HEK293 (cell line): Measurements from ENCODE around the gene CABP1.

Experiments used
- CTCF ChIP-seq: fragments of 450-650 bp; formaldehyde crosslinking; IDR thresholded peaks from 2 replicates; pipeline ENCODE4 v1.5.1; 2016; ENCODE audit warnings: missing biosample characterization, missing genetic modification characterization
- REST ChIP-seq: fragments of 450-650 bp; formaldehyde crosslinking; IDR thresholded peaks from 2 replicates; pipeline ENCODE4 v1.5.1; 2016; ENCODE audit warnings: missing biosample characterization, missing genetic modification characterization
- YY1 ChIP-seq: fragments of 450-650 bp; formaldehyde crosslinking; IDR thresholded peaks from 2 replicates; pipeline ENCODE4 v1.5.1; 2018; ENCODE audit warnings: missing biosample characterization, missing genetic modification characterization
- ZBTB7A ChIP-seq: fragments of 450-650 bp; formaldehyde crosslinking; IDR thresholded peaks from 2 replicates; pipeline ENCODE4 v1.5.1; 2016; ENCODE audit warnings: low read depth, missing biosample characterization, missing genetic modification characterization
- ZNF10 ChIP-seq: fragments of 450-650 bp; formaldehyde crosslinking; IDR thresholded peaks from 2 replicates; pipeline ENCODE4 v1.5.1; 2017; ENCODE audit warnings: missing biosample characterization, missing genetic modification characterization
- ZNF138 ChIP-seq: fragments of 450-650 bp; formaldehyde crosslinking; IDR thresholded peaks from 2 replicates; pipeline ENCODE4 v1.5.1; 2016; ENCODE audit warnings: missing biosample characterization, missing genetic modification characterization, borderline replicate concordance
- ZNF214 ChIP-seq: fragments of 450-650 bp; formaldehyde crosslinking; IDR thresholded peaks from 2 replicates; pipeline ENCODE4 v1.5.1; 2017; ENCODE audit warnings: missing biosample characterization, mild to moderate bottlenecking, missing genetic modification characterization, borderline replicate concordance
- ZNF629 ChIP-seq: fragments of 450-650 bp; formaldehyde crosslinking; IDR thresholded peaks from 2 replicates; pipeline ENCODE4 v1.5.1; 2017; ENCODE audit warnings: missing biosample characterization, missing genetic modification characterization

GRCh38 chr12:120661432-120661831 lies 21.0 kb downstream of the CABP1 start:
- TF ChIP-seq REST (tag by site-specific recombination) = no peak
- TF ChIP-seq ZNF629 (tag by site-specific recombination) = no peak
- no peak for TF ChIP-seq CTCF
- no peak for TF ChIP-seq ZBTB7A (tag by site-specific recombination)
- no peak for TF ChIP-seq ZNF10 (tag by site-specific recombination)
- no peak for TF ChIP-seq ZNF214 (tag by site-specific recombination)
- no peak for TF ChIP-seq YY1 (tag by site-specific recombination)
- TF ChIP-seq ZNF138 (tag by site-specific recombination) = no peak
